Measurements from ENCODE around the gene VPS13C.

The VPS13C gene

DNA sequence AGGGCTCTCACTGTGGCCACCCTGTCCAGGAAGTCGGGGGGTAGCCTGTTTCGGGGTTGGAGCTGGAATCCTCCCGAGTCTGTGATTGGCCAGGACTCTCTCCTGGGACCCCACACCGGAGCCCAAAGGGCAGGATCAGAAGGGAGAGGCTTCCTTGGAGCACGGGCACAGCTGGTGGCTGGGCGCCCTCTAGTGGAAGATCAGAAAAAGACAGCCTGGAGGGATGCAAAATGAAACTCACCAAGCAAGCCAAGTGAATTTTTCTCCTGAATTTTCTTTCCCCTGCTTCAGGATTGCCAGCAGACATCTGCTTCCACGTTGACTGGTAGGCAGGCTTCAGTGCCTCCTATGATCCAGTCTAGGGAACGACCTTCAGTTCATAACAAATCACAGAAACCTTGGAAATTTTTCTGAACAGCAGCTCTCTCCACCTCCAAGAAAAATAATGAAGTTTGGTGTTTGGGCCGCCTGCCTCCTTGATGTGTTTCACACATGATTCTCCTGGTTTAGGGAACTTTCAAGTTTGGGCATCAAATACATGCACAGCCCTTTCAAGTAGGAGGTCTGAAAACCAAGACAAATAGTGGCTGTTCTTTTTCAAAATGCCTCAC, 224.6 kb downstream of the VPS13C start:
- H3K27me3 ChIP-seq (ENCODE audit: control insufficient read depth in 1 of 2, insufficient read depth in 2 of 2, low read length in 2 of 2): peaks cover 0 to 7% of the 10 kb centered on the region in 2 donors
- no peak overlapping the region for H3K9ac ChIP-seq (ENCODE audit: low read length in 2 of 2)
- H3K4me1 ChIP-seq (ENCODE audit: control insufficient read depth, insufficient read depth, low read length): peaks cover 11% of the 10 kb centered on the region
- no peak overlapping the region for H3K27ac ChIP-seq (ENCODE audit: low read length)
- no peaks in the 10 kb centered on the region for H3K9me3 ChIP-seq (ENCODE audit: control insufficient read depth in 2 of 2, low read length in 2 of 2)
- no peaks in the 10 kb centered on the region for H3K36me3 ChIP-seq (ENCODE audit: control insufficient read depth in 2 of 2, insufficient read depth in 2 of 2, low read length in 2 of 2)
- peak overlapping the region in 1 of 2 donors; percentile 47 for H3K4me3 ChIP-seq (ENCODE audit: low read length in 2 of 2)

DNA sequence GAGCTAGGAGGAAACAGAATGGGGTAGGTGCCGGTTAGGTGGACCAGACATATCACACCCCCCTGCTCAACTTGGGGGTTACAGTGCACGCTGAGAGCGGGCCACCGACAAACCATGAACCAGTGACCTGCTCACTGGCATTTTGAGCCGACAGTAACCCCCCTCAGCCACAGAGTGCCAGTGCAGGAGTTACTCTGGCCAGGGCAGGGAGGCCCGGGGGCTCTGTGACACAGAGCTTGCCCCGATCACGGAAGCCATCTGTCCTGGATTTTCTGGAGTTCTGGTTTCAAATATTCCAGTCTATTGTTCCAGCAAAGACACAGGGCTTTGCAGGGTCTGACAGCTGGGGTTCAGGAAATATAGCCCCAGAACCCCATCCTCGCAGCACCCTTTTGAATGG, 225.2 kb downstream of the VPS13C start:
- Histone ChIP-seq H3K36me3 (ENCODE audit: control insufficient read depth in 2 of 2, insufficient read depth in 2 of 2, low read length in 2 of 2) (no peaks in the 10 kb centered on the region), H3K27ac (ENCODE audit: low read length) (no peak overlapping the region), H3K27me3 (ENCODE audit: control insufficient read depth in 1 of 2, insufficient read depth in 2 of 2, low read length in 2 of 2) (peaks cover 0 to 4% of the 10 kb centered on the region in 2 donors), H3K4me3 (ENCODE audit: low read length in 2 of 2) (peak overlapping the region in 1 of 2 donors; percentile 47), H3K9ac (ENCODE audit: low read length in 2 of 2) (no peak overlapping the region), H3K9me3 (ENCODE audit: control insufficient read depth in 2 of 2, low read length in 2 of 2) (no peaks in the 10 kb centered on the region), H3K4me1 (ENCODE audit: control insufficient read depth, insufficient read depth, low read length) (peaks cover 11% of the 10 kb centered on the region)

DNA sequence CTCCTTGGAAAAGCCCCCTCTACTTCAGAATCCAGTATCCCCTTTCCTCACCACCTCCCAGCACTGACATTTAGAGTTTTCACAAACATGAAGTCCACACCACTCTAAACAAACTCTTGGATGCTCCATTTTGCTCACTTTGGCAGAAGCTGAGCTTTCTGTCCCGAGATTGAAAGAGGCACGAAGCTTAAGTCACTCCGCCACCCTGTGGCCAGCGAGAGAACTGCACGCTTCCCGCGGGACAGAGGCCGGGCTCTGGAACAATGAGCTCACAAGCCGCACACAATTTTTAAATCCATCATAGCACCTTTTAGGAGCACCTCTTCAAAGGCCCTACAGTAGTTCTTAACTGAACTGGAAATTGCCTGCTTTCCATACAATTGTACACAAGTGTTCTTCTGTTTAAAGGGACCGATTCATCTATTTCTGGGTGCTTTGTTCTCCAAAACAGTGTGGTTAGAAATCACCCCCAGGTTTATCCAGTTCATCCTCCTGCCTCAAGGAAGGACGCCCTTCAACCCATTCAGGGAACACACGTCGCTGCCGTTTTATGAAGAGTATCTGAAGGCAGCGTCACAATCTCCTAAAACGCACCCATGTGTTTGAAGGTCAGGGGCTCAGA, 226.1 kb downstream of the VPS13C start:
- H3K27me3 ChIP-seq (ENCODE audit: control insufficient read depth in 1 of 2, insufficient read depth in 2 of 2, low read length in 2 of 2): peaks cover 0 to 2% of the 10 kb centered on the region in 2 donors
- no peaks in the 10 kb centered on the region for H3K9me3 ChIP-seq (ENCODE audit: control insufficient read depth in 2 of 2, low read length in 2 of 2)
- no peak overlapping the region for H3K9ac ChIP-seq (ENCODE audit: low read length in 2 of 2)
- H3K4me1 ChIP-seq (ENCODE audit: control insufficient read depth, insufficient read depth, low read length): peaks cover 11% of the 10 kb centered on the region
- no peak overlapping the region for H3K4me3 ChIP-seq (ENCODE audit: low read length in 2 of 2)
- no peaks in the 10 kb centered on the region for H3K36me3 ChIP-seq (ENCODE audit: control insufficient read depth in 2 of 2, insufficient read depth in 2 of 2, low read length in 2 of 2)
- no peak overlapping the region for H3K27ac ChIP-seq (ENCODE audit: low read length)

DNA sequence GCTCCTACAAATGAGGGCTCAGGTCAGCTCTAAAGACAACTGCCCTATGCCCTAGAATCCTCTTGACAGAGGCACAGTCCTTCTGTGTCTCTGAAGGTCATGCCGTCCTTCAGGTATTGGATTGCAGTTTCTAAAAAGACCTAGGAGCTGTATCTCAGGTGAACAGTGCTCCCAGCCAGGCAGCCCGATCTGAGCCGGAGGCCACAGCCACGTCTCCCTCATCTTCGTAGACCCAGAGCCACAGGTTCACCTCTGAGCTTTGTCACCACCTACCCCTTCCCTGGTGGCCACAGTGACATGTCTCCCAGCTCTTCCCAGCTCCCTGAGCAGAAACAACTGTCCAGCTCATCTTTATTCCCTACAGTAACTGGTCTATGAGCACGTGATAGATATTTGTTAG, 228.0 kb downstream of the VPS13C start:
- Histone ChIP-seq H3K9me3 (ENCODE audit: control insufficient read depth in 2 of 2, low read length in 2 of 2) (no peaks in the 10 kb centered on the region), H3K27ac (ENCODE audit: low read length) (no peak overlapping the region), H3K27me3 (ENCODE audit: control insufficient read depth in 1 of 2, insufficient read depth in 2 of 2, low read length in 2 of 2) (no peaks in the 10 kb centered on the region), H3K9ac (ENCODE audit: low read length in 2 of 2) (no peak overlapping the region), H3K4me3 (ENCODE audit: low read length in 2 of 2) (no peak overlapping the region), H3K4me1 (ENCODE audit: control insufficient read depth, insufficient read depth, low read length) (peaks cover 11% of the 10 kb centered on the region), H3K36me3 (ENCODE audit: control insufficient read depth in 2 of 2, insufficient read depth in 2 of 2, low read length in 2 of 2) (no peaks in the 10 kb centered on the region)

DNA sequence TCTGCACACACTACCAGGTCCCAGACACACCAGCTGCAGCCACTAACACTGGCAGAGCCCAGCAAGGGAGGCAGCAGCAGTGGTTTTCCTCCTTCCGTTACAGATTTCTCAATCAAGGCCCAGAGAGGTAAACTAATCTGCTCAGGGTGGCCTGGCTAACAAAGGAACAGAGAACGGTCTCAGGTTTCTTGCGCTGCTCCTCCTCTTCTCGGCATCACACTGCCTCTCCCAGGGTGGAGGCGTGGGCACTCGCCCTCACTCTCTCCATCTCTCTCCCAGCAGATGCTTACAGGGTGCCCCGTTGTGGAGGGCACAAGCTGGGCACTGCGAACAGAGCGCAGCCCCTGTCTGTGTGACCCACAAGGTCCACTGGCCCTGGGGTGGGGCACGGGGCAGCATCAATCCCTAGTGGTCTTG, 228.7 kb downstream of the VPS13C start:
- Histone ChIP-seq H3K4me1 (ENCODE audit: control insufficient read depth, insufficient read depth, low read length) (peaks cover 11% of the 10 kb centered on the region), H3K4me3 (ENCODE audit: low read length in 2 of 2) (no peak overlapping the region), H3K27ac (ENCODE audit: low read length) (no peak overlapping the region), H3K36me3 (ENCODE audit: control insufficient read depth in 2 of 2, insufficient read depth in 2 of 2, low read length in 2 of 2) (no peaks in the 10 kb centered on the region), H3K9ac (ENCODE audit: low read length in 2 of 2) (no peak overlapping the region), H3K27me3 (ENCODE audit: control insufficient read depth in 1 of 2, insufficient read depth in 2 of 2, low read length in 2 of 2) (no peaks in the 10 kb centered on the region), H3K9me3 (ENCODE audit: control insufficient read depth in 2 of 2, low read length in 2 of 2) (no peaks in the 10 kb centered on the region)

DNA sequence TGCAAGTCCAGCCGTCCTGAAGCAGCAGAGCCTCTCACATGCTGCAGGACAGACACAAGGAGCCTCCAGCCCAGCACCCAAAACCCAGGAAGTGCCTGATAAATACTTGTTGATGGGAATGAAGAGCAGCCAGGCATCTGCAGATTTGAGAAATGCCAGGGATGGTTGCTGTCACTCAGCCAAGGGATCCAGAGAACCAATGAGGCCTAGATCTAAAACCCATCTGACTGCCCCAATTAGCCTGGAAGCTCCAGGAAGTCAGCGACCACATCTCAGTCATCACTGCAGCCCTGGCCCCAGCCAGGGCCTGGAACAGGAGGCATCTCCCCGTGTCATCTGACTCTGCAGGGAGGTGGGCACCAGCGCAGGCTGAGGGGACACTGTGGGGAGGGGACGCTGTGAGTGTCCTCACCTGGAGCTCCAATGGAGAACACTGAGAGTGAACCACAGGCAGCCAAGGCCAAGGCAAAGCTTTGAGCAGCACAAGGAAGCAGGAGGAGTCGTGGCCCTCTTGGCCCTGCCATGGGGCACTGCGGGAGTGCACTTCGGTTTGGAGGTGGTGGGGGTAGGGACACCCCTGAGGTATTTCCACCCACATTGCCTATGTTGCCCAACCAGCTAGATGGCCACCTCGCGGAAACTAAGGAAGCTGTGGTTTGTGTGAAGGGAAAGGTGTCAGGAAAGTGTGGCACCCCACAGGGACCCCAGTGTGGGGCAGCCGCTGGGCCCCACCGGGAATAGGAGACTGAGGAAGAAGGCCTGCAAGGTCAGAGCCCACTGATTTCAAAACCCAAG, 229.5 kb downstream of the VPS13C start:
- H3K36me3 ChIP-seq (ENCODE audit: control insufficient read depth in 2 of 2, insufficient read depth in 2 of 2, low read length in 2 of 2): no peaks in the 10 kb centered on the region
- H3K4me3 ChIP-seq (ENCODE audit: low read length in 2 of 2): no peak overlapping the region
- no peaks in the 10 kb centered on the region for H3K27me3 ChIP-seq (ENCODE audit: control insufficient read depth in 1 of 2, insufficient read depth in 2 of 2, low read length in 2 of 2)

DNA sequence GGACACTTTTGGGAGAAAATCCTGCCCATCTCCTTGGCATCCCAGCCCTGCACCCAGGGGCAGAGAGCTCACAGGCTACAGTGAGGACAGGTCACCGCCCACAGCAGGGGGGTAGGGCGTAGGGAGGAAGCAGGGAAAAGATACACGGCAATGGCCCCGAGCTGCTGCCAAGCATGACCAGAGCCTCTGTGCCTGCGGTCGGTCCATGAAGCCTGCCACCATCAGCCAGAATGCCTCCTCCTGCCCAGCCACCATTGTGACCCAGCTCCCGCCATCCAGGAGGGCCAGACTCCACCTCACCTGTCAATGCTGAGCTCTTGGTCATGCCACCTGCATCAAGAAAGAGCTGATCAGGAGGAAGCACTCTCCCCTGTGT, 230.7 kb downstream of the VPS13C start:
- Histone ChIP-seq H3K4me3 (ENCODE audit: low read length in 2 of 2) (no peak overlapping the region), H3K9me3 (ENCODE audit: control insufficient read depth in 2 of 2, low read length in 2 of 2) (no peaks in the 10 kb centered on the region), H3K36me3 (ENCODE audit: control insufficient read depth in 2 of 2, insufficient read depth in 2 of 2, low read length in 2 of 2) (no peaks in the 10 kb centered on the region), H3K4me1 (ENCODE audit: control insufficient read depth, insufficient read depth, low read length) (peaks cover 5% of the 10 kb centered on the region), H3K9ac (ENCODE audit: low read length in 2 of 2) (no peak overlapping the region), H3K27me3 (ENCODE audit: control insufficient read depth in 1 of 2, insufficient read depth in 2 of 2, low read length in 2 of 2) (no peaks in the 10 kb centered on the region), H3K27ac (ENCODE audit: low read length) (no peak overlapping the region)

More for the DNA sequence above, 229.5 kb downstream of the VPS13C start:
- Histone ChIP-seq H3K4me1 (ENCODE audit: control insufficient read depth, insufficient read depth, low read length) (peaks cover 11% of the 10 kb centered on the region), H3K9ac (ENCODE audit: low read length in 2 of 2) (no peak overlapping the region), H3K9me3 (ENCODE audit: control insufficient read depth in 2 of 2, low read length in 2 of 2) (no peaks in the 10 kb centered on the region), H3K27ac (ENCODE audit: low read length) (no peak overlapping the region)

DNA sequence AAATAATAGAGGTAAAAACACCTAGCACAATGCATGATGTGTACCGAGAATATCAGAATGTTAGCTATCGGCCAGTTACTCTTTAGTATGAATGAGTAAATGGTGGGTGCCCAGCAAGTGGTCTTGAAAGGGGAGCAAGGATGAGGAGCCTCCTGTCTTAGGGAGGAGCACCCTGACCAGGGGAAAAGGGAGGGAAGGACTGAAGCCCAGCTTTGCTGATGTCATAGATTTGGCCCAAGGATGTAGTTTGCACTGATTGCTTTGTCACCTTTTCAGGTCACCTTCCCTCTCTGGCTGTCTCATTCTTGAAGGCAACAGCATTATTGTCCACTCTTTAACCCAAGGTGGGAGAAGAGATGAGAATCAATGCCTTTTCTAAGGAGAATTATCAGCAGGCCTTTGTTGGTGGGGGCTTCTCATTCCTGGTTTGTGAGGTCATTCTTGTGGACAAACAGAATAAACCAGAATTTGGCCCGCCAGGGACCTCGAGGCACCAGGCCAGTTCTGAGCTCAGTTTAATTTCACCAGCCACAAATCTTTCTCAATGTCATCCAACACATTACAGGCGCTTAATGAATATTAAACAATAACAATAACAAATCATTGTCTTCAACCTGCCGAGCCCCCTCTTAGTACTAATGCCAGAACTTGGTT, 231.3 kb downstream of the VPS13C start:
- Histone ChIP-seq H3K27ac (ENCODE audit: low read length) (no peak overlapping the region), H3K4me3 (ENCODE audit: low read length in 2 of 2) (no peak overlapping the region), H3K36me3 (ENCODE audit: control insufficient read depth in 2 of 2, insufficient read depth in 2 of 2, low read length in 2 of 2) (no peaks in the 10 kb centered on the region), H3K9ac (ENCODE audit: low read length in 2 of 2) (no peak overlapping the region), H3K9me3 (ENCODE audit: control insufficient read depth in 2 of 2, low read length in 2 of 2) (no peaks in the 10 kb centered on the region), H3K27me3 (ENCODE audit: control insufficient read depth in 1 of 2, insufficient read depth in 2 of 2, low read length in 2 of 2) (no peaks in the 10 kb centered on the region), H3K4me1 (ENCODE audit: control insufficient read depth, insufficient read depth, low read length) (no peaks in the 10 kb centered on the region)

DNA sequence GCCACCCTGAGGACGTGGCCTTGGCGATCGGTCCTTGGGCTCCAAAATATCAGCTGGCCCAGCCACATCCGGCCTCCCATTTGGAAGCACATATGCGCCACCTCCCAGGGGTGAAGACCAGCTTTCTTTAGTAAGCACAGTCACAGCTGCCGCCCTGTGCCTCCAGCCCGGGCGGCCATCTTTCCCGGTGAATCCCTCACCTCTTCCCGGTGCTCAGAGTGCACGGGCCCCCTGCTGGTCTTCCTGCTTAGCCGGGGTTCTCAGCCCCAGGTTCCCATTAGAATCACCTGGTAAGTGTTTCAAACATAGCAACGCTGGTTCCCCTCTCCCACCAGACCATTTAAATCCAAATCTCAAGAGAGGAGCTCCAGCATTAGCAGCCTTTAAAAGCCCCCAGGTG, 232.2 kb downstream of the VPS13C start:
- no peaks in the 10 kb centered on the region for H3K36me3 ChIP-seq (ENCODE audit: control insufficient read depth in 2 of 2, insufficient read depth in 2 of 2, low read length in 2 of 2)
- no peaks in the 10 kb centered on the region for H3K27me3 ChIP-seq (ENCODE audit: control insufficient read depth in 1 of 2, insufficient read depth in 2 of 2, low read length in 2 of 2)
- no peaks in the 10 kb centered on the region for H3K4me1 ChIP-seq (ENCODE audit: control insufficient read depth, insufficient read depth, low read length)
- H3K9me3 ChIP-seq (ENCODE audit: control insufficient read depth in 2 of 2, low read length in 2 of 2): peaks cover 0 to 3% of the 10 kb centered on the region in 2 donors
- H3K27ac ChIP-seq (ENCODE audit: low read length): no peak overlapping the region
- H3K4me3 ChIP-seq (ENCODE audit: low read length in 2 of 2): no peak overlapping the region
- no peak overlapping the region for H3K9ac ChIP-seq (ENCODE audit: low read length in 2 of 2)

DNA sequence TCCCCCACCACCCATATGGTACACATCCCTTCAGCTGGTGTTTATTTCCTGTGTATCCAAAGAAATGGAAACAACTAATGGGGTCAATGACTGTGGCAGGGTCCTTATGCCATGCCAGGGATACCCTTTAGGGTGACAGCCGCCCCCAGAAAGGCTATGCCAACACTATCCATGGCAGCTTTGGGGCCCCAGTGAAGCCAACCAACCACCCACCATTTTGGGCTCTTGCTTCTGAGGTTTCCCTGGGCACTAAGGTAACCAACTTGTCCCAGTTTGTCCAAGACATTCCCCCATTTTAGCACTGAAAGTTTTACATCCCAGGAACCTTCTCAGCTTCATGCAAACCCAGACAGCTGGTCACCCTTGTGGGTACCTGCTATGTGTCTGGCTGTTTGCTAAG, 233.1 kb downstream of the VPS13C start:
- Histone ChIP-seq H3K27ac (ENCODE audit: low read length) (no peak overlapping the region), H3K4me3 (ENCODE audit: low read length in 2 of 2) (no peak overlapping the region), H3K9me3 (ENCODE audit: control insufficient read depth in 2 of 2, low read length in 2 of 2) (peaks cover 0 to 3% of the 10 kb centered on the region in 2 donors), H3K4me1 (ENCODE audit: control insufficient read depth, insufficient read depth, low read length) (no peaks in the 10 kb centered on the region), H3K36me3 (ENCODE audit: control insufficient read depth in 2 of 2, insufficient read depth in 2 of 2, low read length in 2 of 2) (no peaks in the 10 kb centered on the region), H3K27me3 (ENCODE audit: control insufficient read depth in 1 of 2, insufficient read depth in 2 of 2, low read length in 2 of 2) (no peaks in the 10 kb centered on the region), H3K9ac (ENCODE audit: low read length in 2 of 2) (no peak overlapping the region)
